Measurements from ENCODE around the gene BRD3.

BRD3 gene

GRCh38 chr9:134004881-134005280, 62.9 kb downstream of the BRD3 start:
- TF ChIP-seq SIN3A (IDR thresholded peaks at IDR 0.05; ENCODE audit: borderline replicate concordance, insufficient read depth, low read length): no peak
- no peak for TF ChIP-seq POLR2AphosphoS5 (IDR thresholded peaks at IDR 0.05; ENCODE audit: low read depth, low read length)
- TF ChIP-seq TAF1 (IDR thresholded peaks at IDR 0.05; ENCODE audit: borderline replicate concordance, insufficient read depth, low read length): no peak
- TF ChIP-seq, protein P1, sequence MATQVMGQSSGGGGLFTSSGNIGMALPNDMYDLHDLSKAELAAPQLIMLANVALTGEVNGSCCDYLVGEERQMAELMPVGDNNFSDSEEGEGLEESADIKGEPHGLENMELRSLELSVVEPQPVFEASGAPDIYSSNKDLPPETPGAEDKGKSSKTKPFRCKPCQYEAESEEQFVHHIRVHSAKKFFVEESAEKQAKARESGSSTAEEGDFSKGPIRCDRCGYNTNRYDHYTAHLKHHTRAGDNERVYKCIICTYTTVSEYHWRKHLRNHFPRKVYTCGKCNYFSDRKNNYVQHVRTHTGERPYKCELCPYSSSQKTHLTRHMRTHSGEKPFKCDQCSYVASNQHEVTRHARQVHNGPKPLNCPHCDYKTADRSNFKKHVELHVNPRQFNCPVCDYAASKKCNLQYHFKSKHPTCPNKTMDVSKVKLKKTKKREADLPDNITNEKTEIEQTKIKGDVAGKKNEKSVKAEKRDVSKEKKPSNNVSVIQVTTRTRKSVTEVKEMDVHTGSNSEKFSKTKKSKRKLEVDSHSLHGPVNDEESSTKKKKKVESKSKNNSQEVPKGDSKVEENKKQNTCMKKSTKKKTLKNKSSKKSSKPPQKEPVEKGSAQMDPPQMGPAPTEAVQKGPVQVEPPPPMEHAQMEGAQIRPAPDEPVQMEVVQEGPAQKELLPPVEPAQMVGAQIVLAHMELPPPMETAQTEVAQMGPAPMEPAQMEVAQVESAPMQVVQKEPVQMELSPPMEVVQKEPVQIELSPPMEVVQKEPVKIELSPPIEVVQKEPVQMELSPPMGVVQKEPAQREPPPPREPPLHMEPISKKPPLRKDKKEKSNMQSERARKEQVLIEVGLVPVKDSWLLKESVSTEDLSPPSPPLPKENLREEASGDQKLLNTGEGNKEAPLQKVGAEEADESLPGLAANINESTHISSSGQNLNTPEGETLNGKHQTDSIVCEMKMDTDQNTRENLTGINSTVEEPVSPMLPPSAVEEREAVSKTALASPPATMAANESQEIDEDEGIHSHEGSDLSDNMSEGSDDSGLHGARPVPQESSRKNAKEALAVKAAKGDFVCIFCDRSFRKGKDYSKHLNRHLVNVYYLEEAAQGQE (IDR thresholded peaks at IDR 0.05; ENCODE audit: insufficient read depth in 1 of 2, low read depth in 2 of 2, low read length in 2 of 2): no peak
- no peak for TF ChIP-seq FOXP2 (optimal IDR thresholded peaks at IDR 0.05; ENCODE audit: borderline replicate concordance, extremely low read depth, extremely low read length, insufficient read depth)

DNA sequence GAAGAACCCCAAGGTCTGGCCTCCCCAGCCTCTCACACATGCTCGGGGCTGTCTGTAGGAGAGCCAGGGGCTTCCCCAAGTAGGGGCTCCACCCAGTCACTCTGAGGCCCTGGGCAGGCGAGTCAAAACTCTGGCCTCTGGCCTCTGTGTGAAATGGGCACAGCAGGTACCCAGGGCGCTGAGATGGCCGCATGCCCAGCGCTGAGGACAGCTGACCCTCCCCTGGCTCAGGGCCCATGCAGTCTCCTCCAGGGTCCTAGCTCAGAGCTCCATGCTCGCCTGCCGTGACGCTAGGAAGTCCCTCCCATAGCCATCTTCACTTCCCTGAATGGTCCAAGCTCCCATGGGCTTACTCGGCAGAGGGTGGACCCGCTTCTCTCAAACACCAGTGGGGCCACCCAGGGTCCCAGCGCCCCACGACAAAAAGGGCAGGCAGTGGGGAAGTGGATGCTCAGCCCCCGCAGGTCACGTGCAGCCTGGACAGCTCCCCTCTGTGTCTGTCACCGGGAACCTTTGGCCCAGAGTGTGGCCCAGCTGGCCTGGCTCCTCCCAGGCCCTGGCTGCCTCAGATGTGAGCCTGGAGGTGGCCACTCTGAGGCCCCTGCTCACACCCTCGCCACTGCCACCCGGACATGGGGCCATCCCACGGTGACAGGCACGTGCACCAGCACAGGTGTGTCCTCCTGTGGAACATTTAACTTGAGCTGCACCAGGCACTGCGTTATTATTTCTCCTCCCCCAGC, 63.5 kb downstream of the BRD3 start:
- TF ChIP-seq TAF1 (IDR thresholded peaks at IDR 0.05; ENCODE audit: borderline replicate concordance, insufficient read depth, low read length) (no peak), SIN3A (IDR thresholded peaks at IDR 0.05; ENCODE audit: borderline replicate concordance, insufficient read depth, low read length) (no peak), FOXP2 (optimal IDR thresholded peaks at IDR 0.05; ENCODE audit: borderline replicate concordance, extremely low read depth, extremely low read length, insufficient read depth) (no peak), POLR2AphosphoS5 (IDR thresholded peaks at IDR 0.05; ENCODE audit: low read depth, low read length) (no peak)
- TF ChIP-seq, protein P1 (IDR thresholded peaks at IDR 0.05; ENCODE audit: insufficient read depth in 1 of 2, low read depth in 2 of 2, low read length in 2 of 2): no peak

DNA sequence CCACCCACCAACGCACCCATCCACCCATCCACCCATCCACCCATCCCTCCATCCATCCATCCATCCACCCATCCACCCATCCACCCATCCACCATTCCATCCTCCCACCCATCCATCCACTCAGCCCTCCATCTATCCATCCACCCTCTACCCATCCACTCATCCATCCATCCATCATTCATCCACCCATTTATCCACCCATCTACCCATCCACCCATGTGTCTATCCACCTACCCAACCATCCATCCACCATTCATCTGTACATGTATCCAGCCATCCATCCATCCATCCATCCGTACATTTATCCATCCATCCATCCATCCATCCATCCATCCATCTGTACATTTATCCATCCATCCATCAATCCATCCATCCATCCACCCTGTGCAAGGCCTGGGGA, 64.6 kb downstream of the BRD3 start:
- TF ChIP-seq, protein P1 (IDR thresholded peaks at IDR 0.05; ENCODE audit: insufficient read depth in 1 of 2, low read depth in 2 of 2, low read length in 2 of 2): no peak
- TF ChIP-seq TAF1 (IDR thresholded peaks at IDR 0.05; ENCODE audit: borderline replicate concordance, insufficient read depth, low read length): no peak

GRCh38 chr9:134002796-134003195, 65.0 kb downstream of the BRD3 start:
- TF ChIP-seq FOXP2 (optimal IDR thresholded peaks at IDR 0.05; ENCODE audit: borderline replicate concordance, extremely low read depth, extremely low read length, insufficient read depth) (no peak), TAF1 (IDR thresholded peaks at IDR 0.05; ENCODE audit: borderline replicate concordance, insufficient read depth, low read length) (no peak), POLR2AphosphoS5 (IDR thresholded peaks at IDR 0.05; ENCODE audit: low read depth, low read length) (no peak), SIN3A (IDR thresholded peaks at IDR 0.05; ENCODE audit: borderline replicate concordance, insufficient read depth, low read length) (no peak)
- TF ChIP-seq, protein P1 (IDR thresholded peaks at IDR 0.05; ENCODE audit: insufficient read depth in 1 of 2, low read depth in 2 of 2, low read length in 2 of 2): no peak

- TF ChIP-seq, protein P1 (IDR thresholded peaks at IDR 0.05; ENCODE audit: insufficient read depth in 1 of 2, low read depth in 2 of 2, low read length in 2 of 2): no peak
- TF ChIP-seq TAF1 (IDR thresholded peaks at IDR 0.05; ENCODE audit: borderline replicate concordance, insufficient read depth, low read length) (no peak), FOXP2 (optimal IDR thresholded peaks at IDR 0.05; ENCODE audit: borderline replicate concordance, extremely low read depth, extremely low read length, insufficient read depth) (no peak), POLR2AphosphoS5 (IDR thresholded peaks at IDR 0.05; ENCODE audit: low read depth, low read length) (no peak), SIN3A (IDR thresholded peaks at IDR 0.05; ENCODE audit: borderline replicate concordance, insufficient read depth, low read length) (no peak)
These were observed 68.0 kb downstream of the BRD3 start for GRCh38 chr9:133999851-134000265.

Measured in PFSK-1 (cell line).